ENCODE data around the gene OR11G2.

DNA sequence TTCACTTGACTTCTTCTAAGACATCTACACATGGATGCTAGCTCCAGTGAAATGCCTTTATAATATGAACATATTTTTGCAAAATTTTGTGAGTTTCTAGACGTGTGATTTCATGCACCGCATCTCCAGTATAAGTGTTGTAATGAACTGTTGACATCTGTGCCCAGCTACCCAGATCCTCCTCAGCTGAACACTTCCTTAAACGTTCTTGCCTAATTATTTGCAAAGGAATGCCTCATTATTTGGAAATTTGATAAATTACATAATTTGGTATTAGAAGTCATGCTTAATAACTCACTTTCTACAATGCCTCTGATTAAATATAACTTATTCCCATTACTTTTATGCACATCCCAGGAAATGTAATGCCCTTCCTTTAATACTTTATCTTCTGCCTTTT lies 14.0 kb downstream of the OR11G2 start:
- no peak for TF ChIP-seq CTCF (IDR thresholded peaks at IDR 0.05 in 8 of 11, conservative IDR thresholded peaks at IDR 0.05 in 3 of 11)
- TF ChIP-seq POLR2AphosphoS5 (IDR thresholded peaks at IDR 0.05): no peak

Measured in spleen (tissue), 7 donors.